Effector memory CD4-positive, alpha-beta T cell (primary cell): ENCODE data around the gene LTF.

Experiments
- DNase-seq, 3 donors: peaks; one replicate each; pipeline ENCODE4 v3.0.0-alpha.2; 2020
- H3K27ac ChIP-seq: 2 replicates; pipeline ENCODE4 v1.7.0; 2013; ENCODE audit warnings: mild to moderate bottlenecking, low read length, moderate library complexity; ENCODE audit not compliant: insufficient read depth, poor library complexity, severe bottlenecking
- H3K27me3 ChIP-seq: replicated peaks from 2 replicates; pipeline ENCODE4 v1.7.0; 2013; ENCODE audit warnings: mild to moderate bottlenecking, low read length; ENCODE audit not compliant: insufficient read depth, control insufficient read depth, poor library complexity, severe bottlenecking
- H3K36me3 ChIP-seq: 2 replicates; pipeline ENCODE4 v1.7.0; 2013; ENCODE audit warnings: mild to moderate bottlenecking, low read length, moderate library complexity; ENCODE audit not compliant: control insufficient read depth, insufficient read depth
- H3K4me1 ChIP-seq: 2 replicates; pipeline ENCODE4 v1.7.0; 2013; ENCODE audit warnings: low read length, mild to moderate bottlenecking; ENCODE audit not compliant: control insufficient read depth, insufficient read depth, poor library complexity, severe bottlenecking
- H3K4me3 ChIP-seq: 2 replicates; pipeline ENCODE4 v1.7.0; 2013; ENCODE audit warnings: low read length, low read depth, mild to moderate bottlenecking; ENCODE audit not compliant: insufficient read depth, poor library complexity, severe bottlenecking
- H3K9me3 ChIP-seq: 2 replicates; pipeline ENCODE4 v1.7.0; 2013; ENCODE audit warnings: mild to moderate bottlenecking, low read length, moderate library complexity; ENCODE audit not compliant: control insufficient read depth

The LTF gene

DNA sequence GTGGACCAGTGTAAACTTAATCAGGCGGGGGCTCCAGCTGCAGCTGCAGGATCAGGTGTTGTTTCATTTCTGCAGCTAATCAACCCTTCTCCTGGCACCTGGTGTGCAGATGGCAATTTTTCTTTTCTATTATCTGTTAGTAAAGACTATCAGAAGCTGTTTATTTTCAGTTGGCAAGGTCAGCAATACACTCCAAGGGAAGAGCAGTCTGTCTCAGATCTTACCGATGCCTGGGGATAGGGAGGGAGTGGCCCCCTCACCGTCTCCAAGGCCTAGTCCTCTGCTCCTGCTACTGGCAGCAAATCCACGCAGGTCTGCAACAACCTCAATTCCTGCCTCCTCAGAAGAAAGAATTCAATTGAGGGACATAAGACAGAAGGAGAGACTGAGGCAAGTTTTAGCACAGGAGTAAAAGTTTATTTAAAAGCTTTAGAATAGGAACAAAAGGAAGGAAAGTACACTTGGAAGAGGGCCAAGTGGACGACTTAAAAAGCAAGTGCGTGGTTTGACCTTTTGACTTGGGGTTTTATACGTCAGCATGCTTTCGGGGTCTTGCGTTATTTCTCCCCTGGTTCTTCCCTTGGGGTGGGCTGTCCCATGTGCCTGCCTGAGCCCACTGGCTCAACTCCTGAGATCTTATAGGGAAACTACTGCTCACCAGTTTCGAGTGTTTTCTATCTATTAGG is 48.4 kb downstream of the LTF start:
- no peak overlapping the region for H3K4me3 ChIP-seq
- DNase-seq, result no peak
- H3K4me1 ChIP-seq, result no peaks in the 10 kb centered on the region
- no peaks in the 10 kb centered on the region for H3K27me3 ChIP-seq
- no peaks in the 10 kb centered on the region for H3K9me3 ChIP-seq
- no peaks in the 10 kb centered on the region for H3K36me3 ChIP-seq
- no peak overlapping the region for H3K27ac ChIP-seq

GRCh38 chr3:46414739-46415138 is 50.0 kb downstream of the LTF start:
- no peaks in the 10 kb centered on the region for H3K4me1 ChIP-seq
- no peaks in the 10 kb centered on the region for H3K36me3 ChIP-seq
- H3K9me3 ChIP-seq, result no peaks in the 10 kb centered on the region
- no peaks in the 10 kb centered on the region for H3K27me3 ChIP-seq
- DNase-seq, result no peak
- no peak overlapping the region for H3K27ac ChIP-seq
- H3K4me3 ChIP-seq, result no peak overlapping the region

GRCh38 chr3:46413951-46414350 is 50.8 kb downstream of the LTF start:
- DNase-seq, result no peak
- no peaks in the 10 kb centered on the region for H3K9me3 ChIP-seq
- no peaks in the 10 kb centered on the region for H3K36me3 ChIP-seq
- no peaks in the 10 kb centered on the region for H3K4me1 ChIP-seq
- no peaks in the 10 kb centered on the region for H3K27me3 ChIP-seq
- no peak overlapping the region for H3K27ac ChIP-seq
- H3K4me3 ChIP-seq, result no peak overlapping the region

DNA sequence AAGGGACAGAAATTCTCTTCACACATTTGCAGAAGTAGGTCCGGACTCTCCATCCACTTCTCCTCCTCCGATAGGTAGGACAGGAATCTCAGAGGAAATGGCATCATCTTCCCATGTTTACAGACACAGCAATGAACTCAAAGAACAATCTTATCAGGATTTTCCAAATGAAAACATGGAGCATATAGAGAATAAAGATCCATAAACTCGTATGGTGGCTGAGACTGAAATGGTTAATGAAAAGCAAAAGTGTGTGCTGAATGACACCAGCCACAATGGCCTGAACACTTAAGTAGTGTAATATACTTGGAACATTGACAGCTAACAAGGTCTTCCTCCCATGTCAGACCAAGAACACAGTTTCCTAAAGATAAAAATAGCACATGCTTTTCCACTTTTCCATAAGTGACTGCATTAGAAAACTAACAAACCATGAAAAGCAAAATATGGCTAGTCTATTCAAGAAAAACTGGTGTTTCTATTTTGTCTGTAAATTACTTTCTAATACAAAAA is 51.9 kb downstream of the LTF start:
- Histone ChIP-seq H3K27me3 (no peaks in the 10 kb centered on the region), H3K9me3 (no peaks in the 10 kb centered on the region), H3K36me3 (no peaks in the 10 kb centered on the region), H3K4me3 (no peak overlapping the region), H3K4me1 (no peaks in the 10 kb centered on the region), H3K27ac (no peak overlapping the region)
- no peak for DNase-seq

DNA sequence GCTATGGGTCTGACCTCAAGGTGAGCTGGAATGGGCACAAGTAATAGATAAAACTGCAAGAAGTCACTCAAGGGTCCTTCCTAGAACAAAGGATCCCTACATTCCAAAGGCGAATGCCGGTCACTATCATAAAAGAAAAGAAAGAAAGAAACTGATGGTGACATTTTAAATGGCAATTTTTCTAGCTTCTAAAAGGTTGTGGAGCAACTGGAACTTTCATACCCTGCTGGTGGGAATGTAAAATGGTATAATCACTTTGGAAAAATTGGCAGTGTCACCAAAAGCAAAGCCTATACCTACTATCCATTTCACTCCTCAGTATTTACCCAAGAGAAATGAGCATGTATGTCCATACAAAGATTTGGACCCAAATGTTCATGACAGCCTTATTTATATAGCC is 53.4 kb downstream of the LTF start:
- Histone ChIP-seq H3K9me3 (no peaks in the 10 kb centered on the region), H3K4me1 (peaks cover 6% of the 10 kb centered on the region), H3K4me3 (no peak overlapping the region), H3K27me3 (no peaks in the 10 kb centered on the region), H3K27ac (no peak overlapping the region), H3K36me3 (no peaks in the 10 kb centered on the region)
- DNase-seq, result no peak

DNA sequence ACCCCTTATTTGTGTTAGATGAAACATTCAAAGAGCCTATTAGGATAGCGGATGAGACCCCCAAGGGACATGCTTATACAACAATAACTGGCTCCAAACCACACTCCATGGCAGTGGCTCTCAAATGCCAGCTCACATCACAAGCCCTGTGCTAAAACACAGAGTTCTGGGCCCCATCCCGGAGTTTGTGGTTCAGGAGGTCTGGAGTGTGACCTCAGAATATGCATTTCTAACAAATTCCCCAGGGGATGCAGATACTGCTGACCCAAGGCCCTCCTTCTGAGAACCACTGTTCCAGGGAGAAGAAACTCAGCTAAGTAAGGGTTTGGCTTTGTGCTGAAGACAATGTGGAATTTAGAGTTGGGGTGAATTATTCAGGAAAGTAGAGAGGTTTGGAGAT is 54.0 kb downstream of the LTF start:
- Histone ChIP-seq H3K36me3 (no peaks in the 10 kb centered on the region), H3K9me3 (no peaks in the 10 kb centered on the region), H3K4me3 (no peak overlapping the region), H3K27me3 (no peaks in the 10 kb centered on the region), H3K27ac (no peak overlapping the region), H3K4me1 (peaks cover 6% of the 10 kb centered on the region)
- DNase-seq, result no peak

GRCh38 chr3:46409739-46410489 is 54.8 kb downstream of the LTF start:
- Histone ChIP-seq H3K27ac (no peak overlapping the region), H3K4me3 (no peak overlapping the region), H3K9me3 (no peaks in the 10 kb centered on the region), H3K4me1 (peaks cover 6% of the 10 kb centered on the region), H3K27me3 (no peaks in the 10 kb centered on the region), H3K36me3 (no peaks in the 10 kb centered on the region)
- no peak for DNase-seq

DNA sequence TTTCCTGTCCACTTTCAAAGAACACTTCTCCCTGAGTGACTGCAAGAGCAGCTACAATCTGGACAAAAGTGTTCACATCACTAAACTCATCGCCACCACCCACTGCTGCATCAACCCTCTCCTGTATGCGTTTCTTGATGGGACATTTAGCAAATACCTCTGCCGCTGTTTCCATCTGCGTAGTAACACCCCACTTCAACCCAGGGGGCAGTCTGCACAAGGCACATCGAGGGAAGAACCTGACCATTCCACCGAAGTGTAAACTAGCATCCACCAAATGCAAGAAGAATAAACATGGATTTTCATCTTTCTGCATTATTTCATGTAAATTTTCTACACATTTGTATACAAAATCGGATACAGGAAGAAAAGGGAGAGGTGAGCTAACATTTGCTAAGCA is 55.9 kb downstream of the LTF start:
- Histone ChIP-seq H3K36me3 (no peaks in the 10 kb centered on the region), H3K4me1 (peaks cover 6% of the 10 kb centered on the region), H3K4me3 (no peak overlapping the region), H3K27ac (no peak overlapping the region), H3K9me3 (no peaks in the 10 kb centered on the region), H3K27me3 (no peaks in the 10 kb centered on the region)
- DNase-seq, result no peak

- H3K36me3 ChIP-seq, result no peaks in the 10 kb centered on the region
- H3K27ac ChIP-seq, result no peak overlapping the region
- H3K27me3 ChIP-seq, result no peaks in the 10 kb centered on the region
- no peaks in the 10 kb centered on the region for H3K9me3 ChIP-seq
- no peak overlapping the region for H3K4me3 ChIP-seq
- peaks cover 6% of the 10 kb centered on the region for H3K4me1 ChIP-seq
- DNase-seq, result no peak
Observed at GRCh38 chr3:46407970-46408369, 56.7 kb downstream of the LTF start.
